ENCODE data around the gene ASXL1.
A peak's percentile ranks its signal among the peaks of the same experiment; 100 is the strongest.
"Not testable (repeated sequence)": the region's sequence is repeated elsewhere in the genome, so short reads cannot be mapped to it uniquely, and the experiment has no call there.

Gene ASXL1

DNA sequence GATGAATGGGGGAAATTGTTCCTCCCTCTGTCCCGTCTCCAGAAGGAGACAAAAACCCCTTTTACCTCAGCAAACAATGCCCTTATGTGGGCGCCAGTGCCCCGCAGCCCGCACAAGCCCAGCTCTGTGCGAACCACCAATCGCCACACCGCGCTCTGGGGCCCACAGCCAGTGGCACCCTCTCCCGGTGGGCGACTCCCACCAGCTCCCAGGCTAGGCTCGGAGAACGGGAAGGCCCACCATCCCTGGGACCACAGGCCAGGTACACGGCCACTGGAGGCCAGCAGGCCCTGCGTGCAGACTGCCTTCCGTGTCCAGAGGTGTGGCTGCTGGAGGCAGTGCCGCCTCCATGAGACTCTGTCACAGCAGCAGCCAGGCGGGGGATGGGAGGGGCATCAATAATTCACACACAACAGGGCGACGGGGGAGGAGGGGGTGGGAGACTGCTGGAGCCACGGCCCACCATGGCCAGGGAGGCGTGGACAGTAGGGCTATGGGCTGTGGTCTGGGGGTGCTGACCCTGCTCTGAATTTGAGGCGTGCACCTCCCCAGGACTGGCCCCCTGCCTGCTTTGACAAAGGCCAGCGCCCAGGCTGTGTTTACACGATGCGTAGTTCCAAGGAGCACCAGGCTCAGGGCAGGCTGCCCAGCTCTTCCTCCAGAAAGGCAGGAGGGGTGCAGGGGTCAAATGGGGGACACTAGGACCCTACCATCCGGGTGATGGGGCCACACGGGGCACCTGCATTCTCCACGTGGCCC is 105.7 kb downstream of the ASXL1 start:
- H3K27ac ChIP-seq, result no peak overlapping the region
- no peak overlapping the region for H3K4me3 ChIP-seq (ENCODE audit: low read depth, low read length)
- no peak for DNase-seq
- TF ChIP-seq, protein P1, sequence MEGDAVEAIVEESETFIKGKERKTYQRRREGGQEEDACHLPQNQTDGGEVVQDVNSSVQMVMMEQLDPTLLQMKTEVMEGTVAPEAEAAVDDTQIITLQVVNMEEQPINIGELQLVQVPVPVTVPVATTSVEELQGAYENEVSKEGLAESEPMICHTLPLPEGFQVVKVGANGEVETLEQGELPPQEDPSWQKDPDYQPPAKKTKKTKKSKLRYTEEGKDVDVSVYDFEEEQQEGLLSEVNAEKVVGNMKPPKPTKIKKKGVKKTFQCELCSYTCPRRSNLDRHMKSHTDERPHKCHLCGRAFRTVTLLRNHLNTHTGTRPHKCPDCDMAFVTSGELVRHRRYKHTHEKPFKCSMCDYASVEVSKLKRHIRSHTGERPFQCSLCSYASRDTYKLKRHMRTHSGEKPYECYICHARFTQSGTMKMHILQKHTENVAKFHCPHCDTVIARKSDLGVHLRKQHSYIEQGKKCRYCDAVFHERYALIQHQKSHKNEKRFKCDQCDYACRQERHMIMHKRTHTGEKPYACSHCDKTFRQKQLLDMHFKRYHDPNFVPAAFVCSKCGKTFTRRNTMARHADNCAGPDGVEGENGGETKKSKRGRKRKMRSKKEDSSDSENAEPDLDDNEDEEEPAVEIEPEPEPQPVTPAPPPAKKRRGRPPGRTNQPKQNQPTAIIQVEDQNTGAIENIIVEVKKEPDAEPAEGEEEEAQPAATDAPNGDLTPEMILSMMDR (IDR thresholded peaks at IDR 0.05; ENCODE audit: low read depth, low read length), result no peak
- no peaks in the 10 kb centered on the region for H3K27me3 ChIP-seq (ENCODE audit: insufficient read depth, low read depth, severe bottlenecking)
- H3K36me3 ChIP-seq, result peaks cover 49% of the 10 kb centered on the region
- H3K9me3 ChIP-seq (ENCODE audit: severe bottlenecking), result no peaks in the 10 kb centered on the region

DNA sequence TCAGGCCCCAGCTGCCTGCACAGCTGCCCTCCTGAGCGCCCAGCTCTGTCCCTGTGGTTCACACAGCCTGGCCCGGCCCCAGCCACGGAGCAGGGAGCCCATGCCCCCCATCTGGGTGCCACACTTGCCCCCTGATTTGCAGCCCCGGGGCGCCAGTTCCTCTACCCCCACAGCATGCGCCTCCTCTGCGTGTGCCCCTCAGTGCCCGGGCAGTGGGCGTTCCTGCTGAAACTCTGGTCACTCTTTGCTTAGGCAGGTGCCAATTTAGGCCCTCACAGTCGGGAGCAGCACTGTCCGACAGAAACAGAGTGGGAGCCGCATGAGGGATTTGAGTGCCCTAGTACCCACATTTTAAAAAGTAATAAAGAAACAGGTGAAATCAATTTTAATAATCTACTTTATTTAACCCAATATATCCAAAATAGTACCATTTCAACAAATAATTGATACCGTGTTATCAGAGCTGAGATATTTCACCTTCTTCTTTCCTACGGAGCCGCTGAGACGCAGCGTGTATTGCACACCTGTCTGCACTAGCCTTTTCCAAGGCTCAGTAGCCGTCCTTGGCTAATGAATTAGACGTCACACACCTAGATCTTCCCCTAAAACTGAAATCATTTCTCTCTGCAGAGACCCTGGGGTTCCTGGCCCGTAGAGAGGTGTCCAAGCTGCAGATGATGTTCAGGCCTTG is 106.4 kb downstream of the ASXL1 start:
- no peak overlapping the region for H3K4me3 ChIP-seq (ENCODE audit: low read depth, low read length)
- H3K27ac ChIP-seq, result no peak overlapping the region

GRCh38 chr20:32465092-32465900 is 107.2 kb downstream of the ASXL1 start:
- no peak overlapping the region for H3K4me3 ChIP-seq (ENCODE audit: low read depth, low read length)
- H3K36me3 ChIP-seq, result peaks cover 48% of the 10 kb centered on the region
- H3K27me3 ChIP-seq (ENCODE audit: insufficient read depth, low read depth, severe bottlenecking), result no peaks in the 10 kb centered on the region
- no peak for DNase-seq
- TF ChIP-seq, protein P1 (IDR thresholded peaks at IDR 0.05; ENCODE audit: low read depth, low read length), result no peak
- peak overlapping the region; percentile 79 for H3K27ac ChIP-seq
- no peaks in the 10 kb centered on the region for H3K9me3 ChIP-seq (ENCODE audit: severe bottlenecking)

More for the DNA sequence above, 106.4 kb downstream of the ASXL1 start:
- TF ChIP-seq, protein P1 (IDR thresholded peaks at IDR 0.05; ENCODE audit: low read depth, low read length), result no peak
- H3K9me3 ChIP-seq (ENCODE audit: severe bottlenecking), result no peaks in the 10 kb centered on the region
- peaks cover 48% of the 10 kb centered on the region for H3K36me3 ChIP-seq
- no peaks in the 10 kb centered on the region for H3K27me3 ChIP-seq (ENCODE audit: insufficient read depth, low read depth, severe bottlenecking)
- DNase-seq, result no peak

DNA sequence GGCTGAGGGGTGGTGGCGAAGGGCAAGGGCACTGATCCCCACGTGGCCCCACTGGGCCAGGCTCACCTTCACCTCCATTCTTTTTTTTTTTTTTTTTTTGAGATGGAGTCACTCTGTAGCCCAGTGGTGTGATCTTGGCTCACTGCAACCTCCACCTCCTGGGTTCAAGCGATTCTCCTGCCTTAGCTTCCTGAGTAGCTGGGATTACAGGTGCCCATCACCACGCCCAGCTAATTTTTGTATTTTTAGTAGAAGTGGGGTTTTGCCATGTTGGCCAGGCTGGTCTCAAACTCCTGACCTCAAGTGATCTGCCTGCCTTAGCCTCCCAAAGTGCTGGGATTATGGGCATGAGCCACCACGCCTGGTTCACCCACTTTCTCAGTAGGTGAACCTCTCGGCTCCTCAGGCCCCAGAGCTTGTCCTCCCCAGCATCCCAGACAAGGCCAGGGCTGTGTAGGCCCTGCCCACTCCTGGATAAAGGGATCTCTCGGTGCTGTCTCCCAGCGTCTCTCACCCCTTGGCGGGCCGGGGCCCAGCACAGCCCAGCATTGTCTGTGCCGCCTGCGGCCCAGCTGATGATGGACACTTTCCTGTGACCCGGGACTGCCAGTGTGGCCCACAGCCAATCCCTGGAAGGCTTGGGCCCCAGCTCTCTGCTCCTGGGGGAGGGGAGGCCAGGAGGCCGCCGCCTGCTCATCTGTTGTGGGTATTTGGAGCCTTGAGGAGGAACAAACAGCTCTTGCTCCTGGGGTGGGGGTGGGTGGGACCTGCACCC is 108.0 kb downstream of the ASXL1 start:
- not testable (repeated sequence) for H3K4me3 ChIP-seq (ENCODE audit: low read depth, low read length); H3K27me3 ChIP-seq (ENCODE audit: insufficient read depth, low read depth, severe bottlenecking); H3K9me3 ChIP-seq (ENCODE audit: severe bottlenecking)
- peak; percentile 68 for DNase-seq
- Histone ChIP-seq H3K27ac (peak overlapping the region; percentile 79), H3K36me3 (peaks cover 49% of the 10 kb centered on the region)

- no peaks in the 10 kb centered on the region for H3K9me3 ChIP-seq (ENCODE audit: severe bottlenecking)
- H3K36me3 ChIP-seq, result peaks cover 56% of the 10 kb centered on the region
- peak; percentile 63 for DNase-seq
- no peak overlapping the region for H3K4me3 ChIP-seq (ENCODE audit: low read depth, low read length)
- H3K27ac ChIP-seq, result peak overlapping the region; percentile 79
- TF ChIP-seq, protein P1 (IDR thresholded peaks at IDR 0.05; ENCODE audit: low read depth, low read length), result peak; percentile 63
- H3K27me3 ChIP-seq (ENCODE audit: insufficient read depth, low read depth, severe bottlenecking), result no peaks in the 10 kb centered on the region
Observed at GRCh38 chr20:32466739-32467505, 108.8 kb downstream of the ASXL1 start.

Data from WERI-Rb-1 (cell line).